Stimulated activated CD8-positive, alpha-beta memory T cell treated with anti-CD3 and anti-CD28 coated beads, Interleukin-12 subunit alpha, Interleukin-12 subunit beta, amount 100 ng/mL, for 24 hours (primary cell): ENCODE data around the gene ETFA.

Source experiments
- DNase-seq: peaks from one replicate; pipeline ENCODE4 v3.0.0-alpha.2; 2020; ENCODE audit errors: extremely low read depth

The ETFA gene

GRCh38 chr15:76311100-76311953, at the start of gene ETFA:
TSS of gene ETFA (minus strand) at chr15:76311469. CDS start at chr15:76311388, 81 bp downstream.
- peak; percentile 86 for DNase-seq

GRCh38 chr15:76360416-76360815, 49.1 kb upstream of the ETFA start:
- no peak for DNase-seq

GRCh38 chr15:76359152-76359551, 47.9 kb upstream of the ETFA start:
- DNase-seq = no peak

- DNase-seq = no peak
Observed at GRCh38 chr15:76358453-76358852, 47.2 kb upstream of the ETFA start.

- DNase-seq = no peak
Observed at GRCh38 chr15:76354823-76355440, 43.7 kb upstream of the ETFA start.

GRCh38 chr15:76353903-76354302, 42.6 kb upstream of the ETFA start:
- no peak for DNase-seq

GRCh38 chr15:76353023-76353577, 41.8 kb upstream of the ETFA start:
- no peak for DNase-seq

GRCh38 chr15:76349301-76350070, 38.2 kb upstream of the ETFA start:
- no peak for DNase-seq

GRCh38 chr15:76347482-76348055, 36.3 kb upstream of the ETFA start:
- DNase-seq = no peak

GRCh38 chr15:76346669-76347481, 35.6 kb upstream of the ETFA start:
- DNase-seq = no peak

GRCh38 chr15:76345880-76346668, 34.8 kb upstream of the ETFA start:
- DNase-seq = no peak

- DNase-seq = no peak
Observed at GRCh38 chr15:76345583-76345879, 34.3 kb upstream of the ETFA start.

GRCh38 chr15:76344893-76345582, 33.8 kb upstream of the ETFA start:
- no peak for DNase-seq

- no peak for DNase-seq
Observed at GRCh38 chr15:76343313-76343996, 32.2 kb upstream of the ETFA start.

- DNase-seq = no peak
Observed at GRCh38 chr15:76342382-76343201, 31.3 kb upstream of the ETFA start.

- no peak for DNase-seq
Observed at GRCh38 chr15:76342058-76342381, 30.8 kb upstream of the ETFA start.

- DNase-seq = no peak
Observed at GRCh38 chr15:76341366-76342057, 30.2 kb upstream of the ETFA start.
